GM19023 (cell line): ENCODE data around the gene PMF1.

Experiments used
- ATAC-seq: cut with Tn5 transposase; IDR thresholded peaks from one replicate; pipeline ENCODE4 v1.9.1; 2021; ENCODE audit warnings: mild to moderate bottlenecking, moderate library complexity; ENCODE audit not compliant: unreplicated experiment

PMF1 gene

DNA sequence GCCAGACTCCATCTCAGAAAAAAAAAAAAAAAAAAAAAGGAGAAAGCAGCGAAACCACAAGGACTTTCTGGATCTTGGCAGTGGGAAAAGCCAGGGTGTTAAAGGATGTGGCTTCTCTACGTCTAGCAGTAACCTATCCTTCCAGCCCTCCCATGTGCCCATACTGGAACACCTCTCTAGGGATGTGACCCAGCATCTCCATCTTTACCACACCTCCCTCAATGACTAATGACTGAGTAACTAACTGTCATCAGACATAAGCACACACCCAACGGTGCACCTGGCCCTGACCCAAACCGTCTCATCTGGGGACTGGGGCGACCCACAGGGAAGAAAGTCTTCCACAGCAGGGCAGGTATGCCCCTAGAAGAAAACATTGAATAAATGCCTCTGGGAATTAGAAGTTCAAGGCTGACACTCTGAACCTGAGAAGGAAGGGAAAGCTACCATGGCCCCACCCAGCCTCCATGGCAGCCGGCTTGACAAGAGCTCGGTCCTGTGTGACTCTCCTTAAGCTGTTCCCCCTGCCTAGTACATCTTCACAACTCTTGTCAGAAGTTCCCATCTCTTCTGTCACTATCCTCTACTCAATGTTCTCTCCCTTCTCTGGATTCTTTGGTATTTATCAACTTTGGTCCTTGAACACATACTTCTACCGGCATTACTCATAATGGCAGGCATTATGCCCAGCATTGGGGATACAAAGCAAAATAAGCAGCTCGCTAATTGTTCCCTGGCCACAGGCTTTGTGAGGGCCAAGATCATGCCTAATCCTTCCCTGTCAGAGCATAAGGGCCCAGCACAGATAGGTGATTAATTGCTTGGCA is 49.9 kb downstream of the PMF1 start:
- no peak for ATAC-seq

DNA sequence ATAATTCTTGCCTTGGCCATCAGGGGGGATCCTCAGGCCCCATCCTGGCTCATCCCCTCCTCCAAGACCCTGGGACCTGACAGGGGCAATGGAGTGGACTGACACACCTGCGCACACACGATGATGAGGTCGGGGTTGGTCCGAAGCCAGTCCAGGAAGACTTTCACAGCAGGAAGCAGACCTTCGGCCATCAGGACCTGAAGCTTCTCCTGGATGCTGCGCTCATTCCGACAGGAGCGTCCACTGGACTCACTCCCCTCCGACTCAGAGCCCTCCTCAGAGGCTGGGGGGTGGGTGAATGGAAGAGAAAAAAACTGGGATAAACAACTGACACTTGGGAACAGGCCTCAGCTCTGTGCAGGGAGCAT is 50.5 kb downstream of the PMF1 start:
- no peak for ATAC-seq

DNA sequence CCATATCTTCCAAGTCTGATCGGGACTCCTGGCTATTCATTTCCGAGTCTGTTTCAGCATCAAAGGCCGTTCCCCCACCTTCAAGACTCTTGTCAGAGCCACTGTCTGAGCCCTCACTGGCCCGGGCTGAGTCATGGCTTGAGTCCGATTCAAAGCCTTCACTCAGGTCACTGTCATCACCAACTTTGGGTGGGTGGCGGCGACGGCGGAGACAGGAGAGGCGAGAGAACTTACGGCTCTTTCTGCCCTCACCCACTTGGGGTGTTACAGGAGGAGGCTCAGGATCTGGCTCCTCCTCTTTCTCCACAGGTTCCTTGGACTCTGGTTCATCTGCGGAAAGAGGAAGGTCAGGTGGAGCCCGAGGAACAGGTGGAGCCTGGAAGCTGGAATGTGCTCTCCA is 53.2 kb downstream of the PMF1 start:
- ATAC-seq, result no peak

DNA sequence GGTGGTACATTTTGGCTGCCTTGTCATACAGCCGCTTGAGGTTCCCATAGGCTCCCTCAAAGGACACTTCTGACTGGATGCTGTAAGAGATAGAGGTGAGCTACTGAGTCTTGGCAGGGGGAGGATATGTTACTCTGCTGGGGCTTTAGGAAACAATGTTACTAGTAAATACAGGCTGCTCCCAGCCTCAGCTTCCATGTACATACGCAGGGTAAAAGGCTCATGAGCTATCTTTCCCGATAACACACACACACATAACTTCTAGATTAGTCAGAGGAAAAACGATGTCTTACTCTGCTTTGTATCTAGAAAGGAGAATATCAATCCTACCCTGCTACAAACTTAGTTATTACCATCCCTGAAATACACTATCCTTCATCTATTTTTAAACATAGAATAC is 55.5 kb downstream of the PMF1 start:
- ATAC-seq, result no peak

DNA sequence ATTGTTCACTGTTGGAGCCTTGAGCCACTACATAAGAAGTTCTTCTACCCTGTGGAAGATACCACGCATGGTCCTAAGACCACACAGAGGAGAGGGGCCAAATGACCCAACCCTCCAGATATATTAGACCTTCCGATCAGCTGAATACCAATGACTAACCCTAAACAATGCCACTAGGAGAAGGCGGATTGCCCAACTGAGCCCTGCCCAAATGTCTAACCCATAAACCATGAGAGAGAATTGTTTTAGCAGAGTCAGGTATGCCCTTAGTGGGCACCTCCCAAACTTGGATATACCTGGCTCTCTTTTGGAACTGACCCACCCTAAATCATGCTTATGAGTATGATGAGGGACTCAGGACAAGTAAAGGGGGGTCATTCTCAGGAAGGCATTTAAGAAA is 57.5 kb downstream of the PMF1 start:
- no peak for ATAC-seq

DNA sequence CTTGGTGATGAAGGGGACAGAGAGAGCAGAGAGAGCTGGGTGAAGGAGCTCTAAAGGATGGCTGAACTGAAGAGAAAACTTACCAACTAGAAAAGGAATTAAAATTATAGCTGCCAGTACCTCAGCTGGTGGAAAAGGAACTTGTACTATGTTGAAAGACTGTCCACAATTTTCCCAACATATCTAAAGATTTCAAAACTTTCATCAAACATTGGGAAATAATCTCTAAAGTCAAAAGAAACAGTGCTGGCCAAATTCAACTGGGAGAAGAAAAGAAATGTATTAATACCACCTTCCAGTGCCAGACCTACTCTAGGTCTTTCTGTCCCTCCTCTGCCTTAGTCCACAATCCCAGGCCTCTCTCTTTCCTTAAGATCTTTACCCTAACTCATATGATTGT is 63.7 kb downstream of the PMF1 start:
- ATAC-seq, result no peak

DNA sequence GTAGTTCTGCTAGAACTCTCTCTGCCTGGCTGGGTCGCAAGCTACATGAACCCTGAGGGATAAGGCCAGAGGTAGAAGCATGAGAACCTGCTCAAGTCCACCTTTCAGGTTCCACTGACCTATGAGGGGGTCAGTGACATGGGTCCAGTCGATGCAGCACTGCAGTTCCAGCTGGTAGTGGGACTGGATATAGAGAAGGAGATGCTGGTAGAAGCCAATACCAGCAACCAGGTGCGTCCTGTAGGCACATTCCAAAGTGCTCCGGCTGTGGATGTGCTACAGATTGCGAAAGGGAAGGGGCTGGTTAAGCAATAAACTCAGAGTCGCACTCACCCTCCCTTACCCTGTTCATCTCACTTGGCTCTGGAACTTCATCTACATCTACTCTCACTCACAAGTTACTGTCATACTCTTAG is 64.2 kb downstream of the PMF1 start:
- ATAC-seq, result no peak

DNA sequence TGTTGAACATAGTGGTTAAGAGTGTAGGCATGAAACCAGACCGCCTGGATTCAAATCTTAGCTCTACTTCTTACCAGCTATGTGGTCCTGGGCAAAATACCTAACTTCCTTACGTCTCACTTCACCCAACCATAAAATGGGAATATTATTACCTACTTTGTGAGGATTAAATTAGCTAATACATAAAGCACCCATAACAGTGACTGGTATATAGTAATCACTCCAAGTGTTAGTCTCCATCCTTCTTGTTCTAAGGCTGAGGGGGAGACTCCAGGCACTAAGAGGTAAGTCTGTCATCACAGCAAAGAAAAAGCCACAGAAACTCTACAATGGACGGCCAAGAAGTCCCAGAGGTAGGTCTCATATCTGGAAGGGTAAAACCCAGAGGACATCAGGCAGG is 67.0 kb downstream of the PMF1 start:
- ATAC-seq, result no peak

DNA sequence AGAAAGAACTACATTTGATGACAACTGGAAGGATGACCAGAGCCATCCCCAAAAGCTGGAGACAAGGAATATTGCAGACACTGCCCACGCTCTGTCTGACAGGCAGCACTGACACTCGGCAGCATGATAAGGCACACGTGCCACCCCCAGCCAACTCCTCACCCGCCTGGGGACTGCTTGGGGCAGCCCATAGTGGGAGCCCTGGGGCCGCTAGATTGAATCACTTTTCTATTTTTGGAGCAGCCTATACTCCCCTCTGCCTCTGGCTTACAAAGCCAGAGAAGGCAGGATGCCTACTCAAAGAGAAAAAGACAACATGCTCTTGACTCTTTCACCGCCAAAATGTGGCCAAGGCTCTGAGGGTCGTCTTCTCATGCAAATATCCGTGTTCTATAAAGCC is 68.5 kb downstream of the PMF1 start:
- ATAC-seq, result no peak

DNA sequence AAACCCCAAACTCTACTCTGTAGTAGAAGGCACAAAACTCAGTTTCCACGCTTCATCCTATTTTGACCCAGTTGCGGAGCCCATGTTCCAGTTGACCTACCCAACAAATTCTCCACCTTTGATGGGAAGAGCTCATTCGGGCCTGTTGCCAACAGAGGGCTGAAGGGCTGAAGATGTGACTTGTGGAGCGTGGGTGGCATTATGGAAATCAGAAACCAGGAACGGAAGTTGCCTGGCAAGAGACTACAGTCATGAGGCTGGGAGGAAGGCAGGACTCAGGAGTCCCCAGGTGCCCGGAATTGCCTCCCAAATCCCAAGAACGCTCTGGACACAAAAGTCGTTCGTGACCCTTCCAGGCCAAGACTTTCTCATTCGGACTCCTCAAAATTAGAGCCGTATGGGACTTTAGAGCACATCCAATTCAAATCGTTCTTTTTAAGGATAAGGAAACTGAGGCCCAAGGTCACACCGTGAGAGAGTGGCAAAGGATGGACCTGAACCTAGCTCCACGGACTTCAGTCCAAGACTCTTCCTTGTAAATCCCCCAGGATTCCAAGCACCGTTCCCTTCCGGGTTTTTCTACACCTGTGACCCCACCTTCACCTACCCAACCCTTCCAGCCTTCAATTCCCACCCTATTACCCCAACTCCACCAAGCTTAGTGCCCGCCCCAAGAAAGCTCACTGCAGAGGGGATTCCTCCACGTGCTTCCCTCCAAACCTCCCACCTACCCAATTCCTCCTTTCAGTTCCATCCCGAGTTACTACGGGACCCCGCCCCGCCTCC is 69.1 kb downstream of the PMF1 start:
- peak; percentile 5 for ATAC-seq

DNA sequence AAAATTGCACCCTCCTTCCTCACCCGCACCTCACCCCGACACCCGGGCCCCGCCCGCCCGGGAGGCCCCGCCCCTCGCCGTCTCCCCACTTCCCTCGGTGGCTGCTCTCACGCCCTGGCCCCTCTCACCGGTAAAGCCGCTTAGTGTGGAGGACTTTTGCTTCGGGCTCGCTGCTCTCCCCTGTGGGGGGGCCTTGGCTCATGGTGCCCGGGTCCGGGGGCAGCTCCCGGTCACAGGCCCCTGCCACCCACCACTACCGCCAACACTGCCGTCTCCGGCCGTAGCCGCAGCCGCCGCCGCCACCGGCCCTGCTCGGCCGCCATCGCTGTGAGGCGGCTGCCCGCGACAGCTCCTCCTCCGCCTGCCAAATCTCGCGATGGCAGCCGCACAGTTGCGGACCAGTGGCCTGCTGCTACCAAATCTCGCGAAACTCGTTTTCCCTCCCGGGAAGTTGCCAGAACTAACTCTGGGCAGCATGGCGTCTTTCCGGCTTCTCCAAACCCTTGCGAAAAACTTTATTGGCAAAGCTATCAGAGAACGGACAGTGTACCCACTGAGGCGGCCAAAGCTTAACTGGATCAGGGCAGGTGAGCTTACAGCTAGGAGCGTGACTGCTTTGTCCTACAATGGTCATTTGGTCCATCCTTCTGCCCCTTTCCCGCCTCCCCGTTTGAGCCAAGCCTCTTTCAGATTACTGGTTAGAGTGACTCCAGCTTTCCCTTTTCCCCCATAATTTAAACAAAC is 69.8 kb downstream of the PMF1 start, which contains the start of gene SMG5:
TSS of gene SMG5 (minus strand) at position 347 of the 744 bp plus-strand sequence. CDS start at position 202, 145 bp downstream.
- ATAC-seq, result peak; percentile 87

DNA sequence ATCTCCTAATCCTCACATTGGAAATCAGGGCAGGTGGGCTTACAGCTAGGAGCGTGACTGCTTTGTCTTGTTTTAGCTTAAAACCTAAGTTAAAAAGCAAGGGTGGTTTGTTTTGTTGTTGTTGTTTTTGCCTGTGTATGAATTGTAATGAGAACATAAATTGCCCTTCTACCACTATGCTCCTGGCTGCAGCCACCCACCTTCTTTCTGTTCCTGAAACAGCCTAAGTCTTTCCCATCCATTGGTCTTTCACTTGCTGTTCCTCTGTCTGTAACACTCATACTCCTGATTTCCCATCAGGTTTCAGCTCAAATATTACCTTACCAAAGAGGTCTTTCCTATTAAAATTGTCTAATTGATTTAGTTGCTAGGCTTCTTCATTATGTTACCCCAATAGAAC is 70.7 kb downstream of the PMF1 start:
- ATAC-seq, result no peak

DNA sequence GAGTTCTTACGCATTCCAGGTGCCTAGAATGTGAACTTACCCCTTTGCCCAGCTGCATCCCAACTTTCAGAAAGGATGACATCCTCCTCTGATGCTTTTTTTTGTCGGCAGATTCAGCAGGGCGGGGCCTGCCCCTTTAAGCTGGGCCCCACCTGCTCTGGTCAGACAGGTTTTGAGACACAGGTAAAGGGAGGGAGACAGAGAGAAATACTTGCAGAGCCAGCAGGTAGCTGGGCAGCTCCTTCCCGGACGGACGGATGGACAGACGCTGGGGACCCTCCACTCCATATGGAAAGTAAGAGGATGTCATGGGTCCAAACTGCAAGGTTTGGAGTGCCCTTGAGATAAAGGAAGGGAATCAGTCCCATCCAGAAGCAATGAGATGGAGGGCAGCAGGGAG is 71.3 kb downstream of the PMF1 start, which contains the start of gene TMEM79:
TSS of gene TMEM79 (plus strand) at position 214 of the 400 bp plus-strand sequence. CDS start 902 bp downstream, outside the sequence.
- no peak for ATAC-seq

DNA sequence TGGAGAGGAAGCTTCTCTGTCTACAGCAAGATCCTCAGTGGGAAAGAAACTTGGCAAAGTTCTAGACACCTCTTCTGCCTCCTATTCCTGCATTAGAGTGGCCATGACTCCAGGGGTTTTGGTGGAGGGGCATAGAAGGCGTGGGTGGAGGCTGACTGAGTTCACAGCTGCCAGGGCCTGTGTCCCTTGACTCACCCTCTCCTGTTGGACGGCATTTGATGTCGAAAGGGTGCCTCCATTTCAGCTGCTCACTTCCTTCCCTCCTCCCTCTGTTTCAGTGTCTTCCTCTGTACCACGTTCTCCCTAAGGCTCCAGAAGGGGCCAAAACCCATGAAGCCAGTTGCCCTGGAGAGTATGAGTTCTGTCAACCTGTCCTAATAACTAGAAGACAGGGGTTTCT is 72.0 kb downstream of the PMF1 start:
- no peak for ATAC-seq

DNA sequence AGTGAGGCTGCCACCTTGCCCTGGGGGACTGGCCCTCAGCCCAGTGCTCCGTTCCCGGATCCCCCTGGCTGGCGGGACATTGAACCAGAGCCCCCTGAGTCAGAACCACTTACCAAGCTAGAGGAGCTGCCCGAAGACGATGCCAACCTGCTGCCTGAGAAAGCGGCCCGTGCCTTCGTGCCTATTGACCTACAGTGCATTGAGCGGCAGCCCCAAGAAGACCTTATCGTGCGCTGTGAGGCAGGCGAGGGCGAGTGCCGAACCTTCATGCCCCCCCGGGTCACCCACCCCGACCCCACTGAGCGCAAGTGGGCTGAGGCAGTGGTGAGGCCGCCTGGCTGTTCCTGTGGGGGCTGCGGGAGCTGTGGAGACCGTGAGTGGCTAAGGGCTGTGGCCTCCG is 72.6 kb downstream of the PMF1 start:
- ATAC-seq, result no peak

DNA sequence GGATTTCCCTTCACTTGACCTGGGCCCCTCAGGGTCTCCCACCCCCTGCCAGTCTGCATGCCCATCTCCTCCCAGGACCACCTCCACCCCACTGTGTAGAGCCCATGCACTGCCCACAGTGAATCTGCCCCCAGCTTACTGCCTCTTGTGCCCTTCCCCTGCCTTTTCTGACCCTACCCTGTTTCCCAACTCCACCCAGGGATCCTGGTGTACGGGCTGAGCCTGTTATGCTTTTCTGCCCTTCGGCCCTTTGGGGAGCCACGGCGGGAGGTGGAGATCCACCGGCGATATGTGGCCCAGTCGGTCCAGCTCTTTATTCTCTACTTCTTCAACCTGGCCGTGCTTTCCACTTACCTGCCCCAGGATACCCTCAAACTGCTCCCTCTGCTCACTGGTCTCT is 73.3 kb downstream of the PMF1 start:
- no peak for ATAC-seq
